ENCODE data around the gene ACTN1.

Gene ACTN1

GRCh38 chr14:68970038-68970612 is 9.0 kb downstream of the ACTN1 start:
- Histone ChIP-seq H3K4me3 (IDR thresholded peaks at IDR 0.05; ENCODE audit: insufficient read depth, low read depth, low read length) (no peak overlapping the region), H3K36me3 (ENCODE audit: insufficient read depth) (no peaks in the 10 kb centered on the region), H3K9ac (no peak overlapping the region), H3K27ac (peak overlapping the region; percentile 22; the same call in 1 of the 2 replicates), H3K27me3 (ENCODE audit: insufficient read depth, low read depth) (no peaks in the 10 kb centered on the region), H3K4me2 (peak overlapping the region; percentile 23; the same call in 1 of the 2 replicates), H2AFZ (ENCODE audit: low read depth) (no peak overlapping the region), H4K20me1 (ENCODE audit: insufficient read depth) (no peaks in the 10 kb centered on the region), H3K4me1 (ENCODE audit: low read depth, poor library complexity, severe bottlenecking) (peaks cover 14% of the 10 kb centered on the region), H3K79me2 (ENCODE audit: insufficient read depth, low read depth) (peaks cover 12% of the 10 kb centered on the region; the same call in 1 of the 2 replicates)
- TF ChIP-seq CTCF (conservative IDR thresholded peaks at IDR 0.05; ENCODE audit: low read depth, low read length) = no peak

- H3K9ac ChIP-seq = no peak overlapping the region
- no peak for TF ChIP-seq CTCF (conservative IDR thresholded peaks at IDR 0.05; ENCODE audit: low read depth, low read length)
- no peak overlapping the region for H3K4me2 ChIP-seq
- no peak overlapping the region; the same call in 1 of the 2 replicates for H3K27ac ChIP-seq
- H3K4me3 ChIP-seq (IDR thresholded peaks at IDR 0.05; ENCODE audit: insufficient read depth, low read depth, low read length) = no peak overlapping the region
- no peaks in the 10 kb centered on the region for H4K20me1 ChIP-seq (ENCODE audit: insufficient read depth)
- H3K4me1 ChIP-seq (ENCODE audit: low read depth, poor library complexity, severe bottlenecking) = peaks cover 14% of the 10 kb centered on the region
- no peak overlapping the region for H2AFZ ChIP-seq (ENCODE audit: low read depth)
- no peaks in the 10 kb centered on the region for H3K27me3 ChIP-seq (ENCODE audit: insufficient read depth, low read depth)
- H3K36me3 ChIP-seq (ENCODE audit: insufficient read depth) = no peaks in the 10 kb centered on the region
- peaks cover 9% of the 10 kb centered on the region; the same call in 1 of the 2 replicates for H3K79me2 ChIP-seq (ENCODE audit: insufficient read depth, low read depth)
Observed at GRCh38 chr14:68969278-68970033, 9.6 kb downstream of the ACTN1 start.

GRCh38 chr14:68968721-68969120 is 10.4 kb downstream of the ACTN1 start:
- H3K4me1 ChIP-seq (ENCODE audit: low read depth, poor library complexity, severe bottlenecking) = peaks cover 15% of the 10 kb centered on the region
- peaks cover 9% of the 10 kb centered on the region; the same call in 1 of the 2 replicates for H3K79me2 ChIP-seq (ENCODE audit: insufficient read depth, low read depth)
- H3K4me3 ChIP-seq (IDR thresholded peaks at IDR 0.05; ENCODE audit: insufficient read depth, low read depth, low read length) = no peak overlapping the region
- H3K4me2 ChIP-seq = no peak overlapping the region
- no peaks in the 10 kb centered on the region for H4K20me1 ChIP-seq (ENCODE audit: insufficient read depth)
- no peak overlapping the region for H2AFZ ChIP-seq (ENCODE audit: low read depth)
- no peak overlapping the region for H3K9ac ChIP-seq
- H3K27me3 ChIP-seq (ENCODE audit: insufficient read depth, low read depth) = no peaks in the 10 kb centered on the region
- no peak for TF ChIP-seq CTCF (conservative IDR thresholded peaks at IDR 0.05; ENCODE audit: low read depth, low read length)
- H3K27ac ChIP-seq = no peak overlapping the region
- H3K36me3 ChIP-seq (ENCODE audit: insufficient read depth) = no peaks in the 10 kb centered on the region

GRCh38 chr14:68968051-68968450 is 11.1 kb downstream of the ACTN1 start:
- H3K4me2 ChIP-seq = no peak overlapping the region
- no peaks in the 10 kb centered on the region for H4K20me1 ChIP-seq (ENCODE audit: insufficient read depth)
- no peaks in the 10 kb centered on the region for H3K36me3 ChIP-seq (ENCODE audit: insufficient read depth)
- no peak for TF ChIP-seq CTCF (conservative IDR thresholded peaks at IDR 0.05; ENCODE audit: low read depth, low read length)
- H3K4me1 ChIP-seq (ENCODE audit: low read depth, poor library complexity, severe bottlenecking) = peaks cover 22% of the 10 kb centered on the region
- peaks cover 9% of the 10 kb centered on the region; the same call in 1 of the 2 replicates for H3K79me2 ChIP-seq (ENCODE audit: insufficient read depth, low read depth)
- no peak overlapping the region for H3K4me3 ChIP-seq (IDR thresholded peaks at IDR 0.05; ENCODE audit: insufficient read depth, low read depth, low read length)
- H2AFZ ChIP-seq (ENCODE audit: low read depth) = no peak overlapping the region
- no peaks in the 10 kb centered on the region for H3K27me3 ChIP-seq (ENCODE audit: insufficient read depth, low read depth)
- H3K27ac ChIP-seq = no peak overlapping the region
- no peak overlapping the region for H3K9ac ChIP-seq

Data from KMS-11 (cell line).